Activated CD4-positive, alpha-beta memory T cell treated with anti-CD3 and anti-CD28 coated beads, Interleukin-2, amount 10 ng/mL, durations not matched to agents 7 days and 5 days (primary cell): ENCODE results near the gene FOXB2. TPM values are rescaled to one million over a fixed set of nuclear protein-coding genes. Genes with fewer than 3 reads are reported as not detected.
"Not testable (repeated sequence)": the region's sequence is repeated elsewhere in the genome, so short reads cannot be mapped to it uniquely, and the experiment has no call there.

Source experiments
- CTCF ChIA-PET: fragments of 350-600 bp; sonication (Branson Sonifier 250); formaldehyde crosslinking; loops from one replicate; lab custom pipeline; 2021; ENCODE audit warnings: antibody characterized with exemption, inconsistent platforms; lab: Charles Lee
- POLR2A ChIA-PET: fragments of 350-600 bp; sonication (Branson Sonifier 250); formaldehyde crosslinking; loops from one replicate; lab custom pipeline; 2021; ENCODE audit warnings: antibody characterized with exemption; lab: Charles Lee
- DNase-seq: peaks from one replicate; pipeline ENCODE4 v3.0.0-alpha.2; 2020
- H3K27ac Mint-ChIP-seq: one replicate; pipeline ENCODE4 v1.8.0; 2021; ENCODE audit warnings: mild to moderate bottlenecking, mixed read lengths
- H3K27me3 Mint-ChIP-seq: one replicate; pipeline ENCODE4 v1.8.0; 2021; ENCODE audit warnings: mixed read lengths
- H3K36me3 Mint-ChIP-seq: one replicate; pipeline ENCODE4 v1.8.0; 2021; ENCODE audit warnings: low read depth, mixed read lengths
- H3K4me1 Mint-ChIP-seq: one replicate; pipeline ENCODE4 v1.8.0; 2021; ENCODE audit warnings: mixed read lengths
- H3K4me3 Mint-ChIP-seq: one replicate; pipeline ENCODE4 v1.8.0; 2021; ENCODE audit warnings: mild to moderate bottlenecking, mixed read lengths
- H3K9me3 Mint-ChIP-seq: one replicate; pipeline ENCODE4 v1.8.0; 2021; ENCODE audit warnings: mixed read lengths
- total RNA-seq, 2 experiments: library from RNA; stranded (reverse); gene quantifications; one replicate each; pipeline ENCODE4 v1.2.3, GENCODE V29; 2021

FOXB2 gene
- not detected for total RNA-seq

DNA sequence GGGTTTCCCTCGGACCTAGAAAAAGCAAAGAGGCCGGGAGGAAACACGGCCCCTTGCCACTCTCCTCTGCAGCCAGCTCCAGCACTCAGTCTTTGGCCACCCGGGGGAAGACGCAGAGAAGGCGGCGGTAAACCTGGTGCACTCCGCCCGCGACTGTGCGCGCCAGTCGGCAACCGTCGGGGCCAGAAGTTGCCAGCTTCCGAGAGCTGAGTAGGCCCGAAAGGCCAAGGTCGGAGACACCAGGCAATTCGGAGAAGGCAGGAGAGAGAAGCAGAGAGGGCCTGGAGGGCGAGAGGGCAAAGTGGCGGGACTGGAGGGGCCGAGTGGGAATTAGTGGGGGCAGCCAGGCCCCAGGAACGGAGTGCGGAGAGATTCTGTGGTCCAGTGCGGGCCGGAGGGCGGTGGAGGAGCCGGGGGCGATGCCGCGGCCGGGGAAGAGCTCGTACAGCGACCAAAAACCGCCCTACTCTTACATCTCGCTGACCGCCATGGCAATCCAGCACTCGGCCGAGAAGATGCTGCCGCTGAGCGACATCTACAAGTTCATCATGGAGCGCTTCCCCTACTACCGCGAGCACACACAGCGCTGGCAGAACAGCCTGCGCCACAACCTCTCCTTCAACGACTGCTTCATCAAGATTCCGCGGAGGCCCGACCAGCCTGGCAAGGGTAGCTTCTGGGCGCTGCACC, at the start of gene FOXB2:
TSS of gene FOXB2 (plus strand) at position 420 of the 690 bp plus-strand sequence. CDS start at position 420, 0 bp downstream.
- peaks cover 85% of the 10 kb centered on the region for H3K27me3 Mint-ChIP-seq
- DNase-seq = no peak
- H3K4me1 Mint-ChIP-seq = peaks cover 19% of the 10 kb centered on the region
- H3K9me3 Mint-ChIP-seq = peaks cover 2% of the 10 kb centered on the region
- POLR2A ChIA-PET = no interaction called here
- H3K27ac Mint-ChIP-seq = peak within 1 kb of the TSS; percentile 16
- H3K4me3 Mint-ChIP-seq = peak within 1 kb of the TSS; percentile 10
- CTCF ChIA-PET = no interaction called here
- H3K36me3 Mint-ChIP-seq = peaks cover 12% of the 10 kb centered on the region

- no peak for DNase-seq
- H3K4me1 Mint-ChIP-seq = no peaks in the 10 kb centered on the region
- ChIA-PET POLR2A (no interaction called here), CTCF (no interaction called here)
- H3K27me3 Mint-ChIP-seq = peaks cover 2% of the 10 kb centered on the region
- no peak overlapping the region for H3K4me3 Mint-ChIP-seq
- no peaks in the 10 kb centered on the region for H3K9me3 Mint-ChIP-seq
- H3K27ac Mint-ChIP-seq = no peak overlapping the region
- no peaks in the 10 kb centered on the region for H3K36me3 Mint-ChIP-seq
Observed at GRCh38 chr9:76969716-76970115, 49.7 kb upstream of the FOXB2 start.

DNA sequence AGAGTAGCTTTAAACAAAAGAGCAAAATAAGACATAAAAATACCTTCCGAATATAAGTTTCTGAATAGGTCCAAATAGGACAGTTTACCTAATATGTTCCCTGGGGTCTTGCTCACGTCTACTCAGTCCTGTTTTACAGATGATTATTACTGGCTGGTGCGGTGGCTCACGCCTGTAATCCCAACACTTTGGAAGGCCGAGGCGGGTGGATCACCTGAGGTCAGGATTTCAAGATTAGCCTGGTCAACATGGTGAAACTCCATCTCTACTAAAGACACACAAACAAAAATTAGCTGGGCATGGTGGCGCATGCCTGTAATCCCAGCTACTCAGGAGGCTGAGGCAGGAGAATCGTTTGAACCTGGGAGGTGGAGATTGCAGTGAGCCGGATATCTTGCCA, 40.6 kb upstream of the FOXB2 start:
- H3K9me3 Mint-ChIP-seq, H3K36me3 Mint-ChIP-seq, H3K4me1 Mint-ChIP-seq, H3K27ac Mint-ChIP-seq, DNase-seq, POLR2A ChIA-PET, H3K4me3 Mint-ChIP-seq, H3K27me3 Mint-ChIP-seq: not testable (repeated sequence)
- CTCF ChIA-PET = interaction anchor here (0.7 kb wide), 1 partner anchor 1062 kb away, joined by 3 read pairs; no protein-coding TSS in a partner anchor

GRCh38 chr9:76980566-76980965, 38.9 kb upstream of the FOXB2 start:
- Mint-ChIP-seq H3K27me3 (no peaks in the 10 kb centered on the region), H3K4me3 (no peak overlapping the region), H3K27ac (no peak overlapping the region), H3K36me3 (no peaks in the 10 kb centered on the region), H3K4me1 (no peaks in the 10 kb centered on the region), H3K9me3 (no peaks in the 10 kb centered on the region)
- POLR2A ChIA-PET = no interaction called here
- CTCF ChIA-PET = no interaction called here
- no peak for DNase-seq

- Mint-ChIP-seq H3K27me3 (no peaks in the 10 kb centered on the region), H3K27ac (no peak overlapping the region), H3K9me3 (no peaks in the 10 kb centered on the region), H3K4me3 (no peak overlapping the region), H3K4me1 (no peaks in the 10 kb centered on the region), H3K36me3 (no peaks in the 10 kb centered on the region)
- CTCF ChIA-PET = no interaction called here
- POLR2A ChIA-PET = no interaction called here
- no peak for DNase-seq
Observed at GRCh38 chr9:76984486-76984885, 35.0 kb upstream of the FOXB2 start.

GRCh38 chr9:76985581-76985980, 33.9 kb upstream of the FOXB2 start:
- no peaks in the 10 kb centered on the region for H3K36me3 Mint-ChIP-seq
- no peak for DNase-seq
- no peaks in the 10 kb centered on the region for H3K9me3 Mint-ChIP-seq
- H3K27me3 Mint-ChIP-seq = peaks cover under 1% of the 10 kb centered on the region
- H3K27ac Mint-ChIP-seq = no peak overlapping the region
- H3K4me3 Mint-ChIP-seq = no peak overlapping the region
- ChIA-PET CTCF (no interaction called here), POLR2A (no interaction called here)
- no peaks in the 10 kb centered on the region for H3K4me1 Mint-ChIP-seq

- no peak overlapping the region for H3K27ac Mint-ChIP-seq
- POLR2A ChIA-PET = no interaction called here
- H3K4me1 Mint-ChIP-seq = no peaks in the 10 kb centered on the region
- H3K4me3 Mint-ChIP-seq = no peak overlapping the region
- DNase-seq = no peak
- no peaks in the 10 kb centered on the region for H3K9me3 Mint-ChIP-seq
- CTCF ChIA-PET = no interaction called here
- no peaks in the 10 kb centered on the region for H3K36me3 Mint-ChIP-seq
- H3K27me3 Mint-ChIP-seq = peaks cover 1% of the 10 kb centered on the region
Observed at GRCh38 chr9:76987594-76988200, 31.8 kb upstream of the FOXB2 start.

- Mint-ChIP-seq H3K36me3 (no peaks in the 10 kb centered on the region), H3K9me3 (no peaks in the 10 kb centered on the region), H3K27me3 (peaks cover 1% of the 10 kb centered on the region), H3K27ac (no peak overlapping the region), H3K4me3 (no peak overlapping the region), H3K4me1 (no peaks in the 10 kb centered on the region)
- ChIA-PET CTCF (no interaction called here), POLR2A (no interaction called here)
- no peak for DNase-seq
Observed at GRCh38 chr9:76988941-76989340, 30.5 kb upstream of the FOXB2 start.

- POLR2A ChIA-PET = no interaction called here
- CTCF ChIA-PET = no interaction called here
- no peak overlapping the region for H3K4me3 Mint-ChIP-seq
- no peaks in the 10 kb centered on the region for H3K4me1 Mint-ChIP-seq
- no peak for DNase-seq
- H3K36me3 Mint-ChIP-seq = no peaks in the 10 kb centered on the region
- H3K27me3 Mint-ChIP-seq = peaks cover 1% of the 10 kb centered on the region
- no peak overlapping the region for H3K27ac Mint-ChIP-seq
- no peaks in the 10 kb centered on the region for H3K9me3 Mint-ChIP-seq
Observed at GRCh38 chr9:76989501-76989900, 30.0 kb upstream of the FOXB2 start.

GRCh38 chr9:76996700-76997099, 22.8 kb upstream of the FOXB2 start:
- ChIA-PET CTCF (interaction anchor here (0.8 to 1.4 kb wide), 2 partner anchors 186 to 188 kb away, joined by 3 read pairs; no protein-coding TSS in a partner anchor), POLR2A (no interaction called here)
- DNase-seq = no peak
- Mint-ChIP-seq H3K9me3 (no peaks in the 10 kb centered on the region), H3K36me3 (no peaks in the 10 kb centered on the region), H3K27me3 (peaks cover 1% of the 10 kb centered on the region), H3K4me1 (no peaks in the 10 kb centered on the region), H3K4me3 (no peak overlapping the region), H3K27ac (no peak overlapping the region)

- DNase-seq = no peak
- H3K27ac Mint-ChIP-seq = no peak overlapping the region
- H3K27me3 Mint-ChIP-seq = peaks cover 6% of the 10 kb centered on the region
- POLR2A ChIA-PET = no interaction called here
- H3K36me3 Mint-ChIP-seq = no peaks in the 10 kb centered on the region
- CTCF ChIA-PET = no interaction called here
- no peaks in the 10 kb centered on the region for H3K9me3 Mint-ChIP-seq
- no peaks in the 10 kb centered on the region for H3K4me1 Mint-ChIP-seq
- no peak overlapping the region for H3K4me3 Mint-ChIP-seq
Observed at GRCh38 chr9:76999261-76999660, 20.2 kb upstream of the FOXB2 start.

DNA sequence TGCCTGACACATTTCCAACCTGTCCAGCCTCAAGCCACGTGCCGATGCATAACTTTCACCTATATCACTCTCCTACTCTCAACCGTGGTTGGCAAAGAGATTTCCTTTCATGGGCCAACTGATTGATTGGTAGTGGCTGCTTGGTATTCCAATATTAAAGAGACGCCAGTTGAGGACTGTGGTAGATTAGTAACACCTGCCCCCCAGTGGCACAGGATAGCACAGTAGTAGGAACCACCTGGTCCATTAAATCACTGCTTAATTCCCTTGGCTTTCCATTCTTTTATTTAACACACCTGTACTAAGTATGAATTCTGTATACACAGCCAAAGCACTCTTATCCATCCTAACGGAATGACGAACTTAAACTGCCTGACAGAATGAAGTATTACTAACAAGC, 19.1 kb upstream of the FOXB2 start:
- DNase-seq = no peak

GRCh38 chr9:77003366-77003765, 16.1 kb upstream of the FOXB2 start:
- Mint-ChIP-seq H3K9me3 (no peaks in the 10 kb centered on the region), H3K27me3 (peaks cover 17% of the 10 kb centered on the region), H3K36me3 (no peaks in the 10 kb centered on the region), H3K4me1 (no peaks in the 10 kb centered on the region), H3K4me3 (no peak overlapping the region), H3K27ac (no peak overlapping the region)
- no peak for DNase-seq
- ChIA-PET POLR2A (no interaction called here), CTCF (no interaction called here)

More for the DNA sequence above, 19.1 kb upstream of the FOXB2 start:
- H3K4me3 Mint-ChIP-seq = no peak overlapping the region
- no peaks in the 10 kb centered on the region for H3K4me1 Mint-ChIP-seq
- ChIA-PET CTCF (no interaction called here), POLR2A (no interaction called here)
- peaks cover 9% of the 10 kb centered on the region for H3K27me3 Mint-ChIP-seq
- no peaks in the 10 kb centered on the region for H3K9me3 Mint-ChIP-seq
- H3K36me3 Mint-ChIP-seq = no peaks in the 10 kb centered on the region
- H3K27ac Mint-ChIP-seq = no peak overlapping the region

- POLR2A ChIA-PET = no interaction called here
- CTCF ChIA-PET = no interaction called here
Observed at GRCh38 chr9:77005216-77005615, 14.2 kb upstream of the FOXB2 start.

More at GRCh38 chr9:77005216-77005615, 14.2 kb upstream of the FOXB2 start:
- Mint-ChIP-seq H3K4me1 (no peaks in the 10 kb centered on the region), H3K4me3 (no peak overlapping the region), H3K27ac (no peak overlapping the region), H3K27me3 (peaks cover 23% of the 10 kb centered on the region), H3K9me3 (no peaks in the 10 kb centered on the region), H3K36me3 (no peaks in the 10 kb centered on the region)
- no peak for DNase-seq
